Spleen (tissue), 7 donors: ENCODE data around the gene DNAJC3.

Source experiments
- POLR2A ChIP-seq, 3 donors: fragments of 450-650 bp; IDR thresholded peaks; one replicate each; pipeline ENCODE4 v1.5.1; 2017; ENCODE audit warnings: antibody characterized with exemption in 3 of 3, mild to moderate bottlenecking in 1 of 3
- POLR2AphosphoS5 ChIP-seq, 3 donors: sonication (generic); formaldehyde crosslinking; IDR thresholded peaks; one replicate each; pipeline ENCODE4 v1.5.1; 2017; ENCODE audit warnings: antibody characterized with exemption in 3 of 3
- TF ChIP-seq, protein P1 (sequence below), 11 experiments: fragments of 200-600 bp in 7 of 11; fragments of 450-650 bp in 4 of 11; sonication (generic) in 4 of 11; IDR thresholded peaks in 8 of 11; conservative IDR thresholded peaks in 3 of 11; 1 replicate in 7 of 11; 2 replicates in 4 of 11; pipeline versions ENCODE4 v1.4.0 to v1.8.0; 2016 to 2021; ENCODE audit warnings: antibody characterized with exemption in 11 of 11, inconsistent platforms in 4 of 11, mild to moderate bottlenecking in 1 of 11
- donor health status: DM: no; HTN: no; CAD: no; lungs with moderate emphysema.
- donor health status: DM: no; HTN: no; CAD: no.
- donor health status: DM: no; HTN: no; CAD: no.

- TF ChIP-seq POLR2A (IDR thresholded peaks at IDR 0.05) = no peak
- TF ChIP-seq, protein P1, sequence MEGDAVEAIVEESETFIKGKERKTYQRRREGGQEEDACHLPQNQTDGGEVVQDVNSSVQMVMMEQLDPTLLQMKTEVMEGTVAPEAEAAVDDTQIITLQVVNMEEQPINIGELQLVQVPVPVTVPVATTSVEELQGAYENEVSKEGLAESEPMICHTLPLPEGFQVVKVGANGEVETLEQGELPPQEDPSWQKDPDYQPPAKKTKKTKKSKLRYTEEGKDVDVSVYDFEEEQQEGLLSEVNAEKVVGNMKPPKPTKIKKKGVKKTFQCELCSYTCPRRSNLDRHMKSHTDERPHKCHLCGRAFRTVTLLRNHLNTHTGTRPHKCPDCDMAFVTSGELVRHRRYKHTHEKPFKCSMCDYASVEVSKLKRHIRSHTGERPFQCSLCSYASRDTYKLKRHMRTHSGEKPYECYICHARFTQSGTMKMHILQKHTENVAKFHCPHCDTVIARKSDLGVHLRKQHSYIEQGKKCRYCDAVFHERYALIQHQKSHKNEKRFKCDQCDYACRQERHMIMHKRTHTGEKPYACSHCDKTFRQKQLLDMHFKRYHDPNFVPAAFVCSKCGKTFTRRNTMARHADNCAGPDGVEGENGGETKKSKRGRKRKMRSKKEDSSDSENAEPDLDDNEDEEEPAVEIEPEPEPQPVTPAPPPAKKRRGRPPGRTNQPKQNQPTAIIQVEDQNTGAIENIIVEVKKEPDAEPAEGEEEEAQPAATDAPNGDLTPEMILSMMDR (IDR thresholded peaks at IDR 0.05 in 8 of 11, conservative IDR thresholded peaks at IDR 0.05 in 3 of 11) = no peak
- TF ChIP-seq POLR2AphosphoS5 (IDR thresholded peaks at IDR 0.05) = no peak
Measured at GRCh38 chr13:95833719-95834118, 156.8 kb downstream of the DNAJC3 start.
